Activated CD4-positive, alpha-beta T cell treated with anti-CD3 and anti-CD28 coated beads, Interleukin-2, Interleukin-6, amounts not matched to agents 100 ng/mL and 50 ng/mL, durations not matched to agents 16 hours and 8 hours (primary cell): ENCODE data around the gene LYST.
"Not testable (repeated sequence)": the region's sequence is repeated elsewhere in the genome, so short reads cannot be mapped to it uniquely, and the experiment has no call there.

Experiments
- DNase-seq: peaks from one replicate; pipeline ENCODE4 v3.0.0-alpha.2; 2020

LYST gene

GRCh38 chr1:235625340-235625739 lies 241.4 kb downstream of the LYST start:
- no peak for DNase-seq

DNA sequence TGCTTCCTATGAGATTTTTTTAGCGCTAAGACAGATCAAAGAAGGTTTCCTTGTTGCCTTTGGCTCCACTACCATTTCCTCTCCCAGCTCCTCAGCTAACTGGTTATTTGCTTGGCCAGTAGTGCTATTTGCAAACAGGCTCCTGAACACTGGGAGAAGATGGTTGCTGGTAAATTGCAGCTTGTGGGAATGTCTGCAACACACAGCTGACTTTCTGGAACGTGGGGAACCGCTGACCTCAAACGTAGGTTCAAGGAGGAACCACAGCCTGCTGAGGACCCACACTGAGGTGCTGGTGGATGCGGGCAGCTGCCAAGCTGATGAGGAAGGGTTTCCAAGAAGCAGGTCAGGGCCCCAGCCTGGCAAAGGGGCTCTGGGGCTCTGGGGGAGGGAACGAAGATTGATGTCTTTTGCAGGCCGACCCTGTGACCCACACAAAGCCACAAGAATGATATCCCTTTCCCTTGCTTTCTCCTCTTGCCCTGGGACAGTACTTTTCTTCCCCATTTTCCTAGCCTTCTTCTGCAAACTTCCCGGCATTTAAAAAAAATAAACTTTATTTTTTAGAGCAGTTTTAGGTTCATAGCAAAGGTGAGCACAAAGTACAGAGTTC lies 241.9 kb downstream of the LYST start:
- no peak for DNase-seq

GRCh38 chr1:235622936-235623779 lies 243.5 kb downstream of the LYST start:
- DNase-seq = no peak

- not testable (repeated sequence) for DNase-seq
Observed at GRCh38 chr1:235619149-235619548, 247.6 kb downstream of the LYST start.

- no peak for DNase-seq
Observed at GRCh38 chr1:235617808-235618207, 248.9 kb downstream of the LYST start.

DNA sequence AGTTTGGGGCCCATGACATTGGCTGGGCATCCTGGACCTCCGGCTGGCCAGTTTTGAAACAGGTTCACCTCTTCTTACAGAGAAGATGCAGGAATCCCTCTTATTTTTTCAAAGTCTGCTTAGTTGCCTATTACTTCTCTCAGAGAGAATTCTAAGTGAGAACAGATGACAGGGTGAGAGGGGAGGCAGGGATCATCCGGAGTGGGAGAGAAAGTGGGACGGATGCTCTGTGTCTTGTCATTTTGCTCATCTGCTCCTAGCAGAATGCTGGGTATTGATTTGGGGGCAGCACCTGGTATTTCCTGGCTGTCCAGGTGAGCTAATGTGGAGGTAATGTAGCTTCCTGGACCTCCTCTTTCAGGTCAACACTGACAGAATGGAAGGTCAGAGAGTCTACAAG lies 249.6 kb downstream of the LYST start:
- DNase-seq = no peak

DNA sequence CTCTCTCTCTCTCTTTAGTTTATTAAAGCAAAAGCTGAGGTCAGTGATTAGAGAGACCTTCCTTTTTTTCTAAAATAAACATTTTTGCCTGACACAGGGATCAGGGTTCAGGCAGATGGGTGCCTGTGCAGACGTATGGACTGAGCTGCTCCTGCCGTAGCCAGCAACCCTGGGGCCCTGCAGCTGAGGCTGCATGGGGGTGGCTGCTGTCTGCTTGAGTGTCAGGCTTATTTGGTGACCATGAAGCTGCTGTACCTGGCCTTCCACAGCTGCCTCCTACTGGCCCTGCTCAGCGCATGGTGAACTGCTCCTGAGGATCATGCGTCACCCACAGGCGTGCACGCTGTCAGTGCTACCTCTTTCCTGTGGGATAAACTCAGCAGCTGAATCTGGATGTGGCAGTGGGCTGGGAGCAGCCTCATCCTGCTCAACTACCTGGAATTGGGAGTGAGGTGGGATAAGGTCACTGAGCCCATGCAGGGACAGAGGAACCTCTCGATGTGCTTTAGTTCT lies 252.2 kb downstream of the LYST start:
- DNase-seq = no peak

- no peak for DNase-seq
Observed at GRCh38 chr1:235613602-235614001, 253.1 kb downstream of the LYST start.

- DNase-seq = no peak
Observed at GRCh38 chr1:235612761-235613160, 253.9 kb downstream of the LYST start.
